BLaER1 treated with 17β-estradiol and CSF1 and Interleukin-3, amounts not matched to agents 10 nM and 100 nM (cell line): ENCODE results near the gene RAG2.
A peak's percentile ranks its signal among the peaks of the same experiment; 100 is the strongest.

Source experiments
- H3K27ac ChIP-seq, 11 experiments: shearing (Covaris generic); formaldehyde crosslinking; 2 replicates each; pipeline ENCODE4 v1.8.1; 2022
- H3K27me3 ChIP-seq, 11 experiments: shearing (Covaris generic); formaldehyde crosslinking; 2 replicates each; pipeline ENCODE4 v1.8.1; 2022
- H3K36me3 ChIP-seq, 11 experiments: shearing (Covaris generic); formaldehyde crosslinking; 2 replicates each; pipeline ENCODE4 v1.8.1; 2022
- H3K4me1 ChIP-seq, 10 experiments: shearing (Covaris generic); formaldehyde crosslinking; 2 replicates each; pipeline ENCODE4 v1.8.1; 2022
- H3K4me2 ChIP-seq, 11 experiments: shearing (Covaris generic); formaldehyde crosslinking; 2 replicates each; pipeline ENCODE4 v1.8.1; 2022
- H3K4me3 ChIP-seq, 10 experiments: shearing (Covaris generic); formaldehyde crosslinking; 2 replicates each; pipeline ENCODE4 v1.8.1; 2022
- H3K9ac ChIP-seq, 11 experiments: shearing (Covaris generic); formaldehyde crosslinking; 2 replicates each; pipeline ENCODE4 v1.8.1; 2022
- H3K9me3 ChIP-seq, 11 experiments: shearing (Covaris generic); formaldehyde crosslinking; replicated peaks in 1 of 11; 2 replicates each; pipeline ENCODE4 v1.8.1; 2022
- H4K20me1 ChIP-seq, 11 experiments: shearing (Covaris generic); formaldehyde crosslinking; 2 replicates each; pipeline ENCODE4 v1.8.1; 2022
- Cebpa-rat ChIP-seq, 11 experiments: shearing (Covaris generic); IDR thresholded peaks; 2 replicates each; pipeline ENCODE4 v1.8.1; 2022

RAG2 gene

GRCh38 chr11:36608491-36609199, 10.6 kb upstream of the RAG2 start:
- no peaks in the 10 kb centered on the region; a peak in 1 of 22 replicates for H4K20me1 ChIP-seq
- H3K27me3 ChIP-seq, result peaks cover 0 to 46% (median 0%) of the 10 kb centered on the region in 11 experiments; a peak in 6 of 22 replicates
- H3K4me2 ChIP-seq, result peak overlapping the region in 6 of 11 experiments; percentile 6 to 22 (median 16); a peak in 7 of 22 replicates
- H3K27ac ChIP-seq, result no peak overlapping the region
- H3K4me1 ChIP-seq, result peaks cover 12 to 71% (median 39%) of the 10 kb centered on the region in 10 experiments
- H3K9me3 ChIP-seq, result peaks cover 0 to 16% (median 5%) of the 10 kb centered on the region in 11 experiments; a peak in 8 of 22 replicates
- no peak for TF ChIP-seq Cebpa-rat (IDR thresholded peaks at IDR 0.05)
- H3K36me3 ChIP-seq, result no peaks in the 10 kb centered on the region
- no peak overlapping the region for H3K9ac ChIP-seq
- no peak overlapping the region for H3K4me3 ChIP-seq

- H3K36me3 ChIP-seq, result no peaks in the 10 kb centered on the region
Measured at GRCh38 chr11:36605221-36606216, 7.5 kb upstream of the RAG2 start.

GRCh38 chr11:36602135-36602534, 4.1 kb upstream of the RAG2 start:
- H3K4me1 ChIP-seq, result peaks cover 56 to 98% (median 86%) of the 10 kb centered on the region in 10 experiments
- no peak overlapping the region; a peak in 2 of 22 replicates for H3K9ac ChIP-seq
- no peaks in the 10 kb centered on the region for H3K9me3 ChIP-seq
- no peaks in the 10 kb centered on the region; a peak in 1 of 22 replicates for H4K20me1 ChIP-seq
- H3K4me2 ChIP-seq, result peak overlapping the region; percentile 72 to 97 (median 87); a peak in 20 of 22 replicates
- peaks cover 0 to 40% (median 0%) of the 10 kb centered on the region in 11 experiments; a peak in 6 of 22 replicates for H3K27me3 ChIP-seq
- H3K4me3 ChIP-seq, result no peak overlapping the region; a peak in 1 of 20 replicates
- TF ChIP-seq Cebpa-rat (IDR thresholded peaks at IDR 0.05), result no peak
- peak overlapping the region in 5 of 11 experiments; percentile 56 to 81 (median 70); a peak in 8 of 22 replicates for H3K27ac ChIP-seq
- H3K36me3 ChIP-seq, result no peaks in the 10 kb centered on the region

More at GRCh38 chr11:36605221-36606216, 7.5 kb upstream of the RAG2 start:
- Histone ChIP-seq H3K4me3 (no peak overlapping the region), H3K4me2 (peak overlapping the region; percentile 34 to 97 (median 80); a peak in 21 of 22 replicates), H3K27ac (peak overlapping the region in 8 of 11 experiments; percentile 4 to 81 (median 52); a peak in 14 of 22 replicates), H3K4me1 (peaks cover 32 to 96% (median 69%) of the 10 kb centered on the region in 10 experiments), H4K20me1 (no peaks in the 10 kb centered on the region; a peak in 1 of 22 replicates), H3K9ac (peak overlapping the region in 3 of 11 experiments; percentile 9 to 51 (median 37); a peak in 5 of 22 replicates), H3K27me3 (peaks cover 0 to 51% (median 0%) of the 10 kb centered on the region in 11 experiments; a peak in 6 of 22 replicates), H3K9me3 (peaks cover 0 to 4% (median 0%) of the 10 kb centered on the region in 11 experiments; a peak in 1 of 22 replicates)
- peak in 3 of 11 experiments; percentile 43 to 72 (median 62); a peak in 3 of 22 replicates for TF ChIP-seq Cebpa-rat (IDR thresholded peaks at IDR 0.05)

GRCh38 chr11:36601155-36601554, 3.1 kb upstream of the RAG2 start:
- Histone ChIP-seq H3K36me3 (peaks cover 0 to 8% (median 0%) of the 10 kb centered on the region in 11 experiments; a peak in 1 of 22 replicates), H3K4me3 (peak overlapping the region in 2 of 10 experiments; percentile 47 to 92; a peak in 3 of 20 replicates), H4K20me1 (no peaks in the 10 kb centered on the region), H3K27ac (peak overlapping the region in 9 of 11 experiments; percentile 47 to 81 (median 70); a peak in 18 of 22 replicates), H3K9ac (peak overlapping the region in 7 of 11 experiments; percentile 9 to 67 (median 49); a peak in 10 of 22 replicates), H3K4me1 (peaks cover 64 to 98% (median 77%) of the 10 kb centered on the region in 10 experiments), H3K27me3 (peaks cover 0 to 30% (median 0%) of the 10 kb centered on the region in 11 experiments; a peak in 2 of 22 replicates), H3K4me2 (peak overlapping the region; percentile 72 to 97 (median 87)), H3K9me3 (no peaks in the 10 kb centered on the region; a peak in 1 of 22 replicates)
- TF ChIP-seq Cebpa-rat (IDR thresholded peaks at IDR 0.05), result no peak

- peak overlapping the region in 6 of 11 experiments; percentile 3 to 67 (median 54); a peak in 8 of 22 replicates for H3K9ac ChIP-seq
Measured at GRCh38 chr11:36600180-36600579, 2.1 kb upstream of the RAG2 start.

GRCh38 chr11:36596880-36597279, 1.2 kb downstream of the RAG2 start:
- Histone ChIP-seq H3K27me3 (peaks cover 0 to 9% (median 0%) of the 10 kb centered on the region in 11 experiments; a peak in 1 of 22 replicates), H3K27ac (peak overlapping the region; percentile 16 to 81 (median 73); a peak in 21 of 22 replicates), H3K4me2 (peak overlapping the region; percentile 80 to 97 (median 90)), H3K4me3 (peak overlapping the region; percentile 18 to 92 (median 66); a peak in 19 of 20 replicates), H3K4me1 (peaks cover 59 to 96% (median 67%) of the 10 kb centered on the region in 10 experiments), H3K36me3 (peaks cover 0 to 51% (median 12%) of the 10 kb centered on the region in 11 experiments; a peak in 10 of 22 replicates), H4K20me1 (no peaks in the 10 kb centered on the region), H3K9me3 (peaks cover 0 to 37% (median 0%) of the 10 kb centered on the region in 11 experiments; a peak in 9 of 22 replicates), H3K9ac (peak overlapping the region; percentile 41 to 85 (median 75))
- no peak for TF ChIP-seq Cebpa-rat (IDR thresholded peaks at IDR 0.05)

More at GRCh38 chr11:36600180-36600579, 2.1 kb upstream of the RAG2 start:
- Histone ChIP-seq H3K27ac (peak overlapping the region in 6 of 11 experiments; percentile 56 to 81 (median 72); a peak in 12 of 22 replicates), H3K4me2 (peak overlapping the region; percentile 72 to 97 (median 87)), H3K4me3 (peak overlapping the region in 3 of 10 experiments; percentile 6 to 92 (median 47); a peak in 5 of 20 replicates), H3K27me3 (peaks cover 0 to 22% (median 0%) of the 10 kb centered on the region in 11 experiments; a peak in 2 of 22 replicates), H4K20me1 (no peaks in the 10 kb centered on the region), H3K4me1 (peaks cover 64 to 98% (median 72%) of the 10 kb centered on the region in 10 experiments), H3K36me3 (peaks cover 0 to 18% (median 0%) of the 10 kb centered on the region in 11 experiments; a peak in 4 of 22 replicates), H3K9me3 (peaks cover 0 to 4% (median 0%) of the 10 kb centered on the region in 11 experiments; a peak in 2 of 22 replicates)
- no peak for TF ChIP-seq Cebpa-rat (IDR thresholded peaks at IDR 0.05)

- H3K9ac ChIP-seq, result peak within 1 kb of the TSS; percentile 53 to 85 (median 72)
- no peaks in the 10 kb centered on the region; a peak in 1 of 22 replicates for H4K20me1 ChIP-seq
- peak within 1 kb of the TSS; percentile 64 to 92 (median 70) for H3K4me3 ChIP-seq
- peaks cover 0 to 72% (median 12%) of the 10 kb centered on the region in 11 experiments; a peak in 10 of 22 replicates for H3K36me3 ChIP-seq
- no peak for TF ChIP-seq Cebpa-rat (IDR thresholded peaks at IDR 0.05)
- H3K27ac ChIP-seq, result peak within 1 kb of the TSS in 10 of 11 experiments; percentile 50 to 81 (median 74); a peak in 19 of 22 replicates
- H3K27me3 ChIP-seq, result no peaks in the 10 kb centered on the region
- peaks cover 0 to 46% (median 0%) of the 10 kb centered on the region in 11 experiments; a peak in 9 of 22 replicates for H3K9me3 ChIP-seq
- peak within 1 kb of the TSS; percentile 80 to 97 (median 90) for H3K4me2 ChIP-seq
- H3K4me1 ChIP-seq, result peaks cover 38 to 96% (median 54%) of the 10 kb centered on the region in 10 experiments
Measured at GRCh38 chr11:36594316-36594989, 3.6 kb downstream of the RAG2 start, which contains the start of gene IFTAP. Gene IFTAP (plus strand): TSS chr11:36594502. CDS start chr11:36610104, 15,602 bp downstream.
